GM19238 (cell line): ENCODE results near the gene TNP2.

Experiments used
- DNase-seq: peaks from one replicate; pipeline ENCODE4 v3.0.0; 2011; ENCODE audit warnings: low spot score; ENCODE audit not compliant: insufficient read length

Gene TNP2

GRCh38 chr16:11240636-11241473, 28.3 kb downstream of the TNP2 start:
- DNase-seq, result no peak

DNA sequence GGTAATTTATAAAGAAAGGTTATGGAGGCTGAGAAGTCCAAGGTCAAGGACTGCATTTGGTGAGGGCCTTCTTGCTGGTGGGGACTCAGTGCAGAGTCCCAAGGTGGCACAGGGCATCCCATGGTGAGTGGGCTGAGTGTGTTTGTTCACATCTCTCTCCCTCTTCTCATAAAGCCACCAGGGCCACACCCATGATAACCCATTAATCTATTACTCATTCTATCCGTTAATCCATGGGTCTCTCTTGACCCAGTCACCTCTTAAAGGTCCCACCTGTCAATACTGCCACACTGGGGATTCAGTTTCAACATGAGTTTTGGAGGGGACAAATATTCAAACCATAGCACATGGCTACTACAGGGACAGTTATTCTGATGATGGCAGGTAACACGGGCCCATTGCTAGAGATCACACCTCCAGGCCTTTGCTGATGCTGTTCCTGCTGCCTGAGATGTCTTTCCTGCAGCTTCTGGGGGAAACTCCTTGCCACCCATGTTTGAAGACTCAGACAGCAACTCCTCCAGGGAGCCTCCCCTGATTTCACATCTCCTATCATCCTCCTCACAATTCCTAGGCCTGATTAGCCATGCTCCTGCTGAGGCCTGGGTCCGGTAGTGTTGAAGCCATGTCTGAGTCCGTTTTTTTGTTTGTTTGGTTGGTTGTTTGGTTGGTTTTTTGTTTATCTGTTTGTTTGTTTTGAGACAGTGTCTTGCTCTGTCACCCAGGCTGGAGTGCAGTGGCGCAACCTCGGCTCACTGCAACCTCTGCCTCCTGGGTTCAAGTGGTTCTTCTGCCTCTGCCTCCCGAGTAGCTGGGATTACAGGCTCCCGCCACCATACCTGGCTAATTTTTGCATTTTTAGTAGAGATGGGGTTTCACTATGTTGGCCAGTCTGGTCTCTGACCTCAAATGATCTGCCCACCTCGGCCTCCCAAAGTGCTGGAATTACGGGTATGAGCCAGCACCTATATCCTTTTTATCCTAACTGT, 29.2 kb downstream of the TNP2 start:
- DNase-seq, result no peak

- DNase-seq, result no peak
These were observed 30.6 kb downstream of the TNP2 start for GRCh38 chr16:11238272-11239202.

DNA sequence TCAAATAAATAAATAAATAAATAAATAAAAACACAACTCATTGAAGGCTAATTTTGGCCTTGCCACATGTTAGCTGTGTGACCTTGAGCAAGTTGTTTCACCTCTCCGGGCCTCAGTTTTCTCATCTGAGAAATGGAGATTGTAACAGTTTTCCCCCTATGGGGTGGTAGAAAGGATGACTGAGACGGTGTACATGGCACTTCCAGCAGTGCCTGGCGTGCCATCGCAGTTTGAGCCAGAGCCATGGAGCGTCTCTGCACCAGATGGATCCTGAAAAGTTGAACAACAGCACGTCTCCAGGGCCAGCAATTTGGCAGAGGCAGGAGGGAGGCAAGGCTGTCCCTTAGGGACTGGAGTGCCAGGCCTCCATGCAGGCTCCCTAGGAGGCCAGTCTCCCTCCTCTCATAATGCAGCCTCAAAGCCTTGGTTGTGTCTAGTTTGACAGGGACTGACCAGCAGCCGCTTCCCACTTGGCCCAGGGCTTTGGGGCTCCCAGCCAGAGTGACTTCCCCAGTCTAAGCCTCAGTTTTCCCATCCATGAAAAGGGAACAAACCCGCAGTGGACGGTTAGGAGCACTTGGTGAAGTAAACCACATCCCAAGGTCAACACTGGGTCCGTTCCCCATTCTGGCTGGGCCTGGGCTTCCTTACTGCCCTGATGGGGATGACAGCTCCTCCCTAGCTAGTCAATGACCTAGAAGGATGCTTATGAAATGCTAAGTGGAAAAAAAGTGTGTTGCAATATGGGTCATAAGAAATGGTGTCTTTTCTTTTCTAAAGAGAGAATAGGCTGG, 32.5 kb downstream of the TNP2 start:
- no peak for DNase-seq

DNA sequence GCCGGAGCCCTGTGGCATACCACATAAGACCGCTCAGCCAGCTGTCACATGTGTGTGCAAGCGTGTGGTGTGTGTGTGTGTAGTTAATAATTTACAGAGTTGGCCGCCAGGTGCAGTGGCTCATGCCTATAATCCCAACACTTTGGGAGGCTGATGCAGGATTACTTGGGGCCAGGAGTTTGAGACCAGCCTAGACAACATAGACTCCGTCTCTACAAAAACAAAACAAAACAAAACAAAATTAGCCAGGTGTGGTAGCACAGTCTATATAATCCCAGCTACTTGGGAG, 33.5 kb downstream of the TNP2 start:
- DNase-seq, result no peak

- no peak for DNase-seq
These were observed 34.0 kb downstream of the TNP2 start for GRCh38 chr16:11234884-11235702.

GRCh38 chr16:11233727-11234376, 35.3 kb downstream of the TNP2 start:
- no peak for DNase-seq

DNA sequence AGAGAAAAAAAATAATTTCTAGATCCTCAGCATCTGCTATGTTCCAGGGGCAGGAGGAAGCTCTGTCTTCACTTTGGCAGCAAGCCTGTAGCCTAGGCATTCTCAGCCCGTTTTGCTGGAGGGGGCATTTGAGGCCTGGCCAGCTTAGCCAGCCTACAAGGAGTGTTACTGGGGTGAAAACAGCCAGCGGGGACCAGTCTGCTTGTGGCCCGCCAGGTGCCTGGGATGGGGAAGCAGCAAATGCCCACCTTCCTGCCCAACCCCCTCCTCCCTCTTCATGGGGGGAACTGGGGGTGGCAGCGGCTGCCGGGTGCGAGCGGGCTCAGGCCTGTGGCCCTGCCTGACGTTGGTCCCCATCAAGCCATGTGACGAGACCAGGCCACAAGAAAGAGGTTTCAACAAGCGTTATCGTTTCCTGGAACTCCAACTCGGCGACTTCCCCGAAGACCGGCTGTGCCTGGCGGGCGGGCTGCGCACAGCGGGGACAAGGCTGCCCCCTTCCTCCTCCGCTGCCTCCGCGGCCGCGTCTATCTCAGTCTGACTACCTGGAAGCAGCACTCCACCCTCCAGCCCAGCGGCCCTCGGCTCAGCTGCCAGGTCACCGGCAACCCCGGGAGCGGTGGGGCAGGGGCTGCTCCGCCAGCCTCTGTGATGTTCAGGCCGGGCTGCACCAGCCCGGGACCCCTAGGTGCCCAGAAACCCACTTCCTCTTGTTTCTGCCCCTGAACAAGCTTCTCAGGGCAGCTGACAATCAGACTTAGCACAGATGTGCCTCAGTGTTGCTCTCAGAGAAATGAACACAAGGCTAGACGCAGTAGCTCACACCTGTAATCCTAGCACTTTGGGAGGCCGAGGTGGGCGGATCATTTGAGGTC, 36.0 kb downstream of the TNP2 start:
- DNase-seq, result no peak

- no peak for DNase-seq
These were observed 36.7 kb downstream of the TNP2 start for GRCh38 chr16:11232302-11232851.

DNA sequence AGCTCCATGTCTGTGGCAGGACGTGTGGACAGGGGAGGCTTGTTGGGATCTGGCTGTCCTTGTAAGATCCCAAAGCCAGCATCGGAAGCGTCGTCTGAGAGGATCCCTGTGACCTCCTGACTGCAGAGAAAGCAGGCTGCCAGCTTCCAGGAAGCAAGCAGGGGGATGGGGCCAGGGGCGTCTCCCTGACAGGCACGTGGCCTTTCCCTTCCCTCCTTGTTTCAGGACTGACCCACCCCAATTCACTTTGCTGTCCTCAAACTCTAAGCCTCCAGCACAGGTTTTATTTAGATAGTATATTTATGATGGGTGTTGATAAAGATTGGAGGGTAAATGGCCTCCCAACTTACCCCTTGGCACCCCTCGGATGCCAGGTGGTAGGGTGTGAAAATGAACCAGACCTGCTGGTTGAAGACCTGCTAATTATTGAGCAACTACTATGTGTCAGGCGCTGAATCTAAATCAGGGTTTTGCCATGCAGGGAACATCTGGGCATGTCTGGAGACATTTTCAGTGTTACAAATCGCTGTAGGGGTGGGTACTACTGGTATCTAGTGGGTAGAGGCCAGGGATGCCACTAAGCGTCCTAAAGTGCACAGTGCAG, 37.7 kb downstream of the TNP2 start:
- no peak for DNase-seq

GRCh38 chr16:11229906-11230305, 39.2 kb downstream of the TNP2 start:
- DNase-seq, result no peak

- DNase-seq, result no peak
These were observed 39.7 kb downstream of the TNP2 start for GRCh38 chr16:11229432-11229831.

DNA sequence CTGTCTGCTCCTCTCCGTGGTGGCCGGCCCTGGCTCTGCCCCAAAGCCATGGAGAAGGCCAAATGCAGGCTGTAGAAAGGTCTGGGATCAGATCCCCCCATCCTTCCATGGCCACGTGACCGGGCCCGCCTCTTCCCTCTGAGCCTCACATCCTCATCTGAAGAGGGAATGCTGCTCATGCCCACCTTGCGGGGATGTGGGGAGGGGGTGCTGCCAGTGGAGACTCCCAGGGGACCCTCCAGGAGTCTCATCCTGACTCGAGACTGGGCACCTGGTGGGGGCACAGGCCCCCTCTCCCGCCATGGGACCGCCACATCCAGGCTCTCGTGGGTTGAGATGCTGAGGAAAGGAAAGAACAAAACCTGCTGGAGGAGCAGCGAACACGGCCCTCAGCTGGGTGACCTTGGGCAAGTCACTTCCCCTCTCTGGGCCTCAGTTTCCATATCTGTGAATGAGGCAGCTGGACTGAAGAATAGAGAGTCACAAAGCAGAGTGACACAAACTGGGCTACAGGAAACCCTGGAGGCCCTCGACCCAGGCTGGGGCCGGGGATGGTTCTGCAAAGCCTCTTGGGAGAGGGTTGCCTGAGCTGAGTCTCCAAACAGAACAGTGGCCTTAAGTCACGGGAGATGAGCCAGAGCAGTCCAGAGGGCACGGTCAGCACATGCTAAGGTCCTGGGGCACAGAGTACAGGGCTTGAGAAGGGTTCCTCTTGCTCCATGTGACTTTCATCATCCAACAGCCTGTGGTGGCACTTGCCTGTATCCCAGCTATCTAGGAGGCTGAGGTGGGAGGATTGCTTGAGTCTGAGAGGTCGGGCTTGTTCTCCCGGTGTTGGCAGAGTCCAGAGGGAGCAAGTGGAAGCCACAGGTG, 43.2 kb downstream of the TNP2 start:
- DNase-seq, result no peak

- peak; percentile 97 for DNase-seq
These were observed 44.0 kb downstream of the TNP2 start for GRCh38 chr16:11224894-11225676.

DNA sequence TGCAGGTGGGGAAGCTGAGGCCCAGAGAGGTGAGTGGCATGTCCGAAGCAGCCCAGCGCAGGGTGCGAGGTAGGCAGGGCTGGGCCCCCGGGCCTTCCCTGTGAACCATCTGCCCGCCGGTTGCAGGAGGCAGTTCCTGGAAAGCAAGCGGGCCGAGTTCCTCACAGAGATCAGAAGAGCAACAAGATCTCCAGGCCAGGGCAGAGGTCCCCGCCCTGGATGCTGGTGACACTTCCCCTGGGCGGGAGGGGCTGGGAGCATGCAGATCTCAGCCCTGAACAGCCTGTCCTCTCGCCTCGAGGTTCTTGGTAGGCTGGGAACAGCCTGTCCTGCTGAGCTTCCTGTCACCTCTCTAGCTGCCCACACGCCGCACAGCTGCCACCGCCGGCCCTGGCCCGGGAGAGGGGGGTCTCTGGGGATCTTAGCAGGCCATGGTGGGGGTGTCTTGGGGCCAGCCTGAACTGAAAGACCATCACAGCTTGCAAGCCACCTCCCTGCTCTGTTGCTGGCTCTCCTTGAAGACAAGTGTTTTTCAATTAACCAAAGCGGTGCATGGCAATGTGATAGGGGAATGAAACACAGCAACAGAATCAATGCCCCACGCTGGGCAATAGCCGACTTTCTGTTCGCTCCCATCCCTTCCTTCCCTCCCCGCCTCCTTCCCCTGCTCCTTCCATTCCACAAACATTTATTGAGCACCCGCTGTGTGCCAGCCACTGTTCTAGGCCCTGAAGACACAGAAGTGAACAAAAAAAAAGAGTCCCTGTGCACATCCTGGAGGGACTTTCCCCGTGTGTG, 44.8 kb downstream of the TNP2 start:
- peak; percentile 75 for DNase-seq
